ENCODE results near the gene MUC15.
"Not testable (repeated sequence)": the region's sequence is repeated elsewhere in the genome, so short reads cannot be mapped to it uniquely, and the experiment has no call there.

The MUC15 gene, protein sequence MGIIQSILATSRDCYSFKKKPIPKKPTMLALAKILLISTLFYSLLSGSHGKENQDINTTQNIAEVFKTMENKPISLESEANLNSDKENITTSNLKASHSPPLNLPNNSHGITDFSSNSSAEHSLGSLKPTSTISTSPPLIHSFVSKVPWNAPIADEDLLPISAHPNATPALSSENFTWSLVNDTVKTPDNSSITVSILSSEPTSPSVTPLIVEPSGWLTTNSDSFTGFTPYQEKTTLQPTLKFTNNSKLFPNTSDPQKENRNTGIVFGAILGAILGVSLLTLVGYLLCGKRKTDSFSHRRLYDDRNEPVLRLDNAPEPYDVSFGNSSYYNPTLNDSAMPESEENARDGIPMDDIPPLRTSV

DNA sequence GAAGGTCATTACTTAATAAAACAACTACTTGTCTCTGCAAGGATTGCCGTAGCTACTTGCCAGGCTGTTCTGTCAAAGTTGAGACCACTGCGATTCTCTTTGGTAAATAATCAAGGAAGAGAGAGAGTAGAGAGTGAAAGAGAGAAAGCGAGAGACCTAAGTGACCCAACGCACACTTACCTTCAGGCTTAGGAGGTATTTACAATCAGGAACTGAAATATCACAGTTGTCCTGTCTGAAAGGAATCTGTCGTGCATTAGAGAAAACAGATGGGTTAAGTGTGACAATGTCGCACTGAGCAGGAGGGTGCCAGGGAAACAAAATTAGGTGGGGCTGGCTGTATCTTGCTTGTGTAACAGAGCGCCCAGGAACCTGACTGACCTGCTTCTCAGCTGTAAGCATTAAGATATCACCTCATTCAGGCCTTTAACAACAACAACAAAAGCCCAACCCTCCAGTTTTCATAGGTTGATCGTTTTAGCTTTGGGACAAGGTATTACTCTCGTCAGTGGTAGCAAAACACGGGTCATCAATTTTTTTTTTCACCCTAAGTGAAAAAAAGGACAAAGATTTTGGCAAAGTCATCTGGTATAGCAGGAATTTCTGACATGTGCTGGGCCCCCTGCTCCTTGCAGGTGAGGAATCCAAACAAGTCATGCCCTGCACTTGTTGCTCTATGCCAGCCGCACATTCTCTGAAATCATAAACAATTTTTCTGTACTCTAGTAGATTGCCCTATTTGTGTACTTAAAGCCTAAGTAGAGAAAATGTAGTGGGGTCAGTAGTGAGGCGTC, at the start of gene MUC15:
Gene MUC15 (minus strand): TSS at position 403 of the 794 bp plus-strand sequence. CDS start 5,169 bp downstream, outside the sequence.
- DNase-seq (ENCODE audit: low read depth in 1 of 2, low spot score in 1 of 2) = no peak

DNA sequence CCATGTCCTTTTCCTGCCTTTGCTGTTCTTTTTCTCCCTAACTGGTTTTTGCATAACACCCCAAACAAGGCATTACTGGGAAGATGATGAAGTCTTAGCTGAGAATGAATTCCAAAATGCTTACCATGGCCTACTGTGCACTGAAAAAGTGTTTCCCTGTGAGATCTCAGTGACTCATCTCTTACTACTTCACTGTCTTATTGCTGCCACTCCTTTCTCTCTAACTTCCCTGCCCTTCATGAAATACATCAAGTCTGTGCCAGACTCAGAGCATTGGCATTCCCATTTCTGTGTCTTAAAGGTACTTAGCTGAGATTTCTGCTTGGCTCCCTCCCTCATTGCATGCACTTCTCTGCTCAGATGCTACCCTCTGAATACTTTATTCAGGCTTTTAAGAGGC, 49.1 kb upstream of the MUC15 start:
- DNase-seq (ENCODE audit: low read depth in 1 of 2, low spot score in 1 of 2) = no peak

DNA sequence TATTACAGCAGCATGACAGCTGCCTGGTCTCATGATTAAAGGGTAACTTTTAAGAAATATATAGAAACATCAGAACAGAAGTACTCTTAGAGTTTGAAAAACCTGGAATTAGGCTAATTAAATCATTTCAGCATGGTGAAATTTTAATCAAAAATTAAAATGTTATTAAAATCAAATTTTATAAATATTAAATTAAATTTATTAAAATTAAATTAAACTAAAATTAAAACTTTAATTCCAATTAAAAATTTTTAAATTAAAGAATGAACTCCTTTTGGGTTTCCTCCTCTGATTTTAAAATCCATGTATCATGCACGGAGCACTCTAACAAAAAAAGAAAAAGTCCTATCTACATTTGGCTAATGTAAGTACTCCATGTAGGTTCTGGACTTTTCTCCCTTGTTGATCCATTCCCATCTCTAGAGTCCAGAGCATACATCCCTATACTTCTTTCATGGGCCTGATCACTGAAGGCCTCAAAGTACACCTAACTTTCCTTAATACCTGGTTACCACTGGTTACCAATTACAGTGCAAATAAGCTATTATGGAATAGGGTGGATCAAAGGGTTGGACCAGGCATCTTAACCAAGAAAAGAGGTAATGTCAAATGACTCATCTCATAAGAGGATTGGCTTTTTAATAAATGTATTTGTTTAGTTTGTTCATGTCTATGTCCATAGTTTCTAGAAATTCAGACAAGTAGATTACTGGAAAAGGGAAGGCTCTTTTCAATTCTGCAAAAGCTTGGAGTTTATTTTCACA, 48.4 kb upstream of the MUC15 start:
- DNase-seq (ENCODE audit: low read depth in 1 of 2, low spot score in 1 of 2) = no peak

DNA sequence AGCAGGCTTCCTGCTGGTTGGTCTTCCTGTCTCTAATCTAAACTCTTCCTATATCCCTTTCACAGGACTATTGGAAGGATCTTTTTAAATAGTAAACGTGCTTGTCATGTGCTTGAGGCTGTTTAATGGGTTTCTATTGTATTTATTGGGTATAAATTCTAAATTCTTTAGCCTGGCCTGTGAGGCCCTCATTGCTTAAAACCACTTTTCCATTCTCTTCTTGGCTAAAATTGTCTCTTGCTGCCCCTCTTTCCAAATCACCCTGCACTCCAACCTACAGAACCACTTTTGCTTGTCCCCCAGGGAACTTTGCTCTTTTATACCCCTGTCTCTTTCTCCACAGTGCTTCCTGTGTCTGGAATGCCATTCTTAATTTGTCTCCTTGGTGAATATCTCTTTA, 46.4 kb upstream of the MUC15 start:
- no peak for DNase-seq (ENCODE audit: low read depth in 1 of 2, low spot score in 1 of 2)

DNA sequence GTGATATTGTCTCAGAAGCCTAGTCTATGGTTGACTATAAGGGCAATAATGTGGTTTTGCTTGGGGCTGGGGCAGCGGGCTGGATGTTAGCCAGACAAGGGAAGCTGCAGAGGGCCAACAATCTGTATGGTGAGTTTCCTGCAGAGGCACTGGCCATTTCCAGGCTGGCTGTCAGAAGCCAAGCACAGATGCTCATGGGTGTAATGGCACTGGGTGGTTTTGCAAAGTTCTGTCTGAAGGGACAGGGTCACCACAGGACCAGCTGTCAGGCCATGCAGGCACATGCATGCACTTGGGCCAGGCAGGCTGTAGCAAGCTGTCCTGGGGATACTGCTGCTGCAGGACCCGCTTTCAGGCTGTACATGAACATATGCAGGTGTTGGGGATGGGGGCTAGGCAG, 41.7 kb upstream of the MUC15 start:
- DNase-seq (ENCODE audit: low read depth in 1 of 2, low spot score in 1 of 2) = no peak

DNA sequence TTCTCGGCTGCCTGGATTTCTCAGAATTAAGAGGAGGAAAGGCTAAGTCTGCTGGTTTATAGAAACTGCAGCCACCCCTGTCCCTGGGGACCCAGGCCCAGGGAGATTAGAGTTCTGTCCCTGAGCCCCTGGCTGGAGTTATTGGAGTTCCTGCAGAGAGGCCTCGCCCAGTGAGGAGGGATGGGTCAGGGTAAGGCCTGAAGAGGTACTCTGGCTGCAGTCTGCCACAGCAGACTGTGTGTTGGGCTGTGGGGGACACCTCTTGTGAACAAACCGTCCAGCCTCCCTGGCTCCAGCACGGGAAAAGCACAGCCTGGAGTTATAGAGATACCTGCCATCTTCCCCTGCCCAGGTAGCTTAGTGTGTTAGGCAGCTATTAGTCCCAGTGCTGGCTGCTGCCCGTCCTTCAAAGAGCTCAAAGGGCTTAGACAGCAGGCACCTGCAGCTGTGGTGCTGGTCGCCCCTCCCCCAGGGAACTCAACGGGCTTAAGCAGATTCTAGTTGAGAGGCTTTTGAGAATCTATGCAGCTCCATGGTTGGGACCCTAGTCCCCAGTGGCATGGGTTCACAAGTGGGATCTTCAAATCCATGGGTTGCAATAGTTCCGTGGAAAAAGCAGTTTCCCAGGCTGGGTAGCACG, 36.6 kb upstream of the MUC15 start:
- no peak for DNase-seq (ENCODE audit: low read depth in 1 of 2, low spot score in 1 of 2)

DNA sequence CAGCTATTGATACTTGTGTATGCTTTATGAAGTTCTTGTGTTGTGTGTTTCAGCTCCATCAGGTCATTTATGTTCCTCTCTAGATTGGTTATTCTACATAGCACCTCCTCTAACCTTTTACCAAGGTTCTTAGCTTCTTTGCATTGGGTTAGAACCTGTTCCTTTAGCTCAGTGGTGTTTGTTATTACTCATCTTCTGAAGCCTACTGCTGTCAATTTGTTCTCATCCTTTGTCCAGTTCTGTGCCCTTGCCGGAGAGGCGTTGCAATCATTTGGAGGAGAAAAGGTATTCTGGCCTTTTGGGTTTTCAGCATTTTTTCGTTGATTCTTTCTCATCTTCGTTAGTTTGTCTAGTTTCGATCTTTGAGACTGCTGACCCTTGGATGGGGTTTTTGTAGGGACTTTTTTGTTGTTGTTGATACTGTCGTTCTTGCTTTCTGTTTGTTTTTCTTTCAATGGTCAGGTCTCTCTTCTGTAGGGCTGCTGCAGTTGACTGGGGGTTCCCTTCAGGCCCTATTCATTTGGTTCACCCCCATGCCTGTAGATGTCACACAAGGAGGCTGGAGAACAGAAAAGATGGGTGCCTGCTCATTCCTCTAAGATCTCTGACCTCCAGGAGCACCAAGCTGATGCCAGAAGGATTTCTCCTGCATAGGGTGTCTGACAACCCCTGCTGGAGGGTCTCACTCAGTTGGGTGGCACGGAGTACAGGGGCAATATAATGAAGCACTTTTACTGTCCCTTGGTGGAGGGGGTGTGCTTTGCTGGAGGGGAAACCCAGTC, 35.9 kb upstream of the MUC15 start:
- DNase-seq (ENCODE audit: low read depth in 1 of 2, low spot score in 1 of 2) = no peak

DNA sequence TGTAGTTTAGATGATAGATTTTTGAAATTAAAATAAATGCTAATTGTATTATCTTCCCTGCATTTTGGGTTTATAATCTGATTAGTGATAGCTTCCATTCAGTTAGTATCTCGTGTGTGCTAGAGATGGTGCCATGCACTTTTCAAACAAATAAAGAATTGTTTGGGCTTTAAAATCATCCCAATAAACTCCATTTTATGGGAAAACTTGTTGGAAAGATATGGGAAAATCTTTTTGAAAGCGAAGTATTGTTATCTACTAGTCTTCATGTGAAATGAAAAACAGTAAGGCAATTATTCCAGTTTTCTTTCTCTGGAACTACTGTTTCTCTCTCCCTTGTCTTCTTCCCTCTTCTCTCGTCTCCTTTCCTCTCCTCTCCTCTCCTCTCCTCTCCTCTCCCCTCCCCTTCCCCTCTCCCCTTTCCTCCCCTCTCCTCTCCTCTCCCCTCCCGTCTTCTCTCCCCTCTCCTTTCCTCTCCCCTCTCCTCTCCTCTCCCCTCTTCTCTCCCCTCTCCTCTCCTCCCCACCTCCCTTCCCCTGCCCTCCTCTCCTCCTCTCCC, 27.9 kb upstream of the MUC15 start:
- no peak for DNase-seq (ENCODE audit: low read depth in 1 of 2, low spot score in 1 of 2)

DNA sequence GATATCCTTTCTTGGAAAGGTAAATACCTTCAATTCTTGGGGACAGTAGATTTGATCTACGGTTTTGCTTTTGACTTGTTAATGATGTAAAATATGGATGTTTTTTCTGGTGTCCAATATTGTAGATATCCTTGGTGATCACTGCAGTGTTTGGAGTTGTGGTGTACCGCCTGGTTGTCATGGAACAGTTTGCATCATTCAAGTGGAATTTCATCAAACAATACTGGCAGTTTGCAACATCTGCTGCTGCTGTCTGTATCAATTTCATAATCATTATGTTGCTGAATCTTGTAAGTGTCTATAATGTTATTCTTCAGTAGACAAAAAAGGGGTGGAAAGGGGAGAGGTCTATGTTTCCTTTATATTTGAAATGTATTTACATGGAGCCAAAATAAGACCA, 27.4 kb upstream of the MUC15 start:
- no peak for DNase-seq (ENCODE audit: low read depth in 1 of 2, low spot score in 1 of 2)

DNA sequence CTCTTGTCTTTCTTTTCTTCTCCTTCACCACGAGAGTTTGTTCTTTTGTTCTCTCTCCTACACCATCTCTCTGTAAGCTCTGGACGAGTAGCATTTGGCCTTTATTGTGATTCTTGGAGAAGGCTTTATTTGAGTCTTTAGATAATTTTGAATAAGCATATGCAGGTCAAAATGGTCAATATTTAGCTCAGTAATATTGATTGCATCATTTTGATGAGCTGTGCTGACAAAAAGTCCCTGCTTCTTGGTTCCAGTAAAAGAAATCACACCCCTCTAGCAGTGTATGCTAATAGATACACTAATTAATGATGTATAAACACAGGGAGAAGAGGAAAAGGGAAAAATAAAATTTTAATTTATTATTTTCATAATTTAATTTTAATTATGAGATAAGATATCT, 25.8 kb upstream of the MUC15 start:
- DNase-seq (ENCODE audit: low read depth in 1 of 2, low spot score in 1 of 2) = no peak

DNA sequence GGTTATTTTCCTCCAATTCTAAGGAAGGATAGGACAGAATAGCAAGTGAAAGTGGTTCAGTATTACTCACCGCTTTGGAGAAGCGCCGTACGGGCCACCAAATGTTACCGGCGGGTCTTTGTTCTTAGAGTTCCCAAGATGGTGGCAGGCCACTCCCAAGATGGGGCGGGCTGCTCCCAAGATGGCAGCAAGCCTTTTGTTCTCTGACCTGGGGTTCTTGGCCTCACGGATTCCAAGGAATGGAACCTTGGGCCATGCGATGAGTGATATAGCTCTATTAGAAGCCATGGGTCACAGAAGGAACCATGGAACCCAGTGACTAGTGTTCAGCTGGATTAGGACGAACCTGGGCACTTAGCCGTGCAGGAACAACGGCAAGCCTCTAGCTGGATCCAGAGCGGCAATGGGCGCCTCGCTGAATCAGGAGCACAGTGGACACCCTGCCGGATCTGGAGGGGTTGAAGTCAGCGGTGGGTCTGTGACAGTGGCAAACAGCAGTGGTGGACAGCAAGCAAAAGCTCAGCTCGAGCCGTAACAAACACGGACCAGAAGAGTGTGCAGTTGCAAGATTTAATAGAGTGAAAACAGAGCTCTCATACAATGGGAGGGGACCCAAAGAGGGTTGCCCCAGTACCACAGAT, 25.1 kb upstream of the MUC15 start:
- DNase-seq (ENCODE audit: low read depth in 1 of 2, low spot score in 1 of 2) = not testable (repeated sequence)

DNA sequence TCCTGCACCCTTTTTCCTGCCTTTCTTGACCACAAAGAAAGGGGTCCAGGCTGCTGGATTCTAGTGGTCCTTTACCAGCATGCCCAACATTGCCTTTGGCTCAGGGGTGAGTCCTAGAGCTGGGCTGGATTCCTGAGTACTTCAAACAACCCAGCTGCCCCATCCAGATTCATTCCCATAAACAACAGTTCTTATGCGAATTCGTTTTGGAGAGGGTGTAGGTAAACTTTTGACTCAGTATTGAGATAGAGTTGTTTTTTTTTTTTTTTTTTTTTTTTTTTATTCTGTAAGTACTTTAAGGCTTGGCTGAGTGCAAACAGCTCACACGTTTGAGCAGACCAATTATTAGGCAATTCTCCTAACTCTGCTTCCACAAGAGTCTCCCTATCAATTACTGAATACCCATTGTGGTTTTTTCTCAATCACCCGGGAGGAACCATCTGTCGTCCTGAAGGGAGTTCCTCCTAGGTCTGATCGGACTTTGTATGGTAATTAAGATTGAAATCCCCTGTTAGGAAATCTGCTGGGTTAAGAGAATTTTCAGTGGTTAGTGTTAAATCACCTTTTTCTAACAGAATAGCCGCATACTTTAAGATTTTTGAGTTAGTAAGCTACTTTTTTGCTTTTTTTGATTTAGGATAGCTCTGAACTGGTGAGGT, 23.3 kb upstream of the MUC15 start:
- DNase-seq (ENCODE audit: low read depth in 1 of 2, low spot score in 1 of 2) = not testable (repeated sequence)

DNA sequence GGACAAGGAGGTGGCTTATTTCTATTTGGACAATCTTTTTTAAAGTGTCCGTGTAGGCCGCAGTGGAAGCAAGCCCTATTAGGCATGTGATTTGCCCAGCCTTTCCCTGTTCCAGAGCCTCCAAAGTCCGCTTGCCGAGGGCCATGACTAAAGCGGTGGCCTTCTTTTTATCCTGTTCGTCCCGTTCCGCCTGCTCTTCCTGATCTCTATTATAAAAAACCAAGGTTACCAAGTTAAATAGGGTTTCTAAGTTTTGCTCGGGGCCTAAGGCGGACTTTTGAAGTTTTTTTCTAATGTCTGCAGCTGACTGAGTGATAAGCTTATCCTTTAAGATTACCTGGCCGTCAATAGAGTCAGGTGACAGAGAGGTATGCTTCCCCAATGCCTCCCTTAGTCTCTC, 21.6 kb upstream of the MUC15 start:
- DNase-seq (ENCODE audit: low read depth in 1 of 2, low spot score in 1 of 2) = no peak

DNA sequence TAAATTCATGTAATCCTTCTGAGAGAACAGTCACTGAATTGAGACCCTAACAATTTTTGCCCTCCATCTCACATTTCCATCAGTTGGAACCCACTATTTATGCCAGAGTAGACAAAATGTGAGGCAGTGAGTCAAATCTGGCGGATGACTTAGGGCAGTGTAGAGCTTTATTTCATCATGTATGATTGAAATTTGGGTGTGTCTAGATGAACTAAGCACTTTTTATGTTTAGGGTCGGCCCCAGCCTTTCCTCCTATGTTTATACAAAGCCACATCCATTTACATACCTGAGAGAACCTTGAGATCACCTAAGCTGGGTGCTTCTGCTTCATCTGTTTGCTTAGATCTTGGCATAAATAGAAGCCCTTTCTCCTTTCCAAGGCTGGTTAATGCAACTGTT, 15.0 kb upstream of the MUC15 start:
- DNase-seq (ENCODE audit: low read depth in 1 of 2, low spot score in 1 of 2) = no peak

DNA sequence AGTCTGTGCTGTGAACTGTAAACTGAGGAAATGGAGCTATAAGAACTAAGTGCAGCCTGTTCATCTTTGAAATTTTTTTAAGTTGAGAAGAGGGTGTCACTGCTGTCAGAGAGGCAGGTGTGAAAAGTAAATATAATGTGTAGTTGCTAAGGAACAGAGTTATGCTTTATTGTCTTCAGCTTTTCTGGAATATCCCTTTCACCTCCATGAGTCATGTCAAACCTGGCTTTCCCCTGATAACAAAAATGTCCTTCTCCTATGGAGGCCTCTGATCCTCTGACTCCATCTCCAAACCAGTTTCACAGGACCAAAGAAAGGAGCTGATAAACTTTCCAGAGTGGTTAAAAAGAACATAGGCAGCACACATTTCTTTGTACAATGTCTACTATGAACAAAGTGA, 12.8 kb upstream of the MUC15 start:
- no peak for DNase-seq (ENCODE audit: low read depth in 1 of 2, low spot score in 1 of 2)

DNA sequence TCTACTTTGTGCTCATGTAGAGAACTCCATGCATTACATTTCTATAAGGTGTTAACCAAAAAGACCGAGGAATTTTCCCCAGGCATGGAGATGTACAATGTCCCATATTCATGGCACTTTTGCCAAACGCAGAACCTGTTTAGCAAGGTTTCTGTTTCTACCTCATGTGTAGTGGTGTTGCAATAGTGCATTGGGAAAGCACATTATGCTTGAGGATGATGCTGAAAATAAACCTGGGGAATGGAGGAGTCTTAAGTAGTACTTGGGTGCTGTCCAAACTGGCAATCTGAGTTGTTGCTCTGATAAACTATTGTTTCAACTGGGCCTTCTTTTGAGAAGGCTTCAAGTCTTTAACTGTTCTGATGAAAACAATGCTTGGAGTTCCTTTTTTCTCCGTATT, 11.5 kb upstream of the MUC15 start:
- DNase-seq (ENCODE audit: low read depth in 1 of 2, low spot score in 1 of 2) = no peak

DNA sequence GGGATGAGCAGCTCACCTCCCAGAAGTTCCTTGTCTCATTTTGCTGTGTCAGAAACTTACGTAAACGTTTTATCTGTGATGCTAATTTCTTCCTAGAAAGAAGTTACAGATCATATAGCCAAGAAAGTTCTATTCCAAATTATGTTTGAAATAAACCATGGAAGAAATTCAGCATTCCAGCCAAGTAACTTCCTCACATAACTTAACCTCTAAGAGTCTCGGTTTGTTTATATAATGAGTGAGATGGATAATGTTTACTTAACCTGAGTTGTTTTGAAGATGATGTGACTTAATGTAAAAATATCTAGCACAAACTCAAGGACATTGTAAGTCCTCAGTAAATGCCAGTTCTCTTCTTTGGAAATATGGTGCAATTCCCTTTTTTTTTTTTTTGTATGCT, 8.9 kb upstream of the MUC15 start:
- DNase-seq (ENCODE audit: low read depth in 1 of 2, low spot score in 1 of 2) = no peak

DNA sequence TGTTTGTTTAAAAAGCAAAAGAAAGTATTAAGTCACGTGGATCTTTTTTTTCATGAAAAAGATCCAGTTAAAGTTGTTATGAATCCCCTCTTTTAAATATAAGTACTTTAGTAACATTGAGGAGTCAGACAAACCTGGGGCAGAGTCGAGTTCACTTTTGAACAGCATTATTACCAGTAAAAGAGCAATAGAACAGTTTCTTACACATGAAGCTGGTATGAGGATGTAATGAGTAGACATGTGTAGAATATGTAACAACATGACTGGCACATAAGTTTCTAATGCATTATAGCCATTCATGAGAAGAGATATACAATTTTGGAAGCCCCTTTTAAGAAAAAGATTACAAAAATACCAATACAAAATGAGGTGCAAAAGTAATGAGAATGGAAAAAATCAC, 7.6 kb upstream of the MUC15 start:
- no peak for DNase-seq (ENCODE audit: low read depth in 1 of 2, low spot score in 1 of 2)

DNA sequence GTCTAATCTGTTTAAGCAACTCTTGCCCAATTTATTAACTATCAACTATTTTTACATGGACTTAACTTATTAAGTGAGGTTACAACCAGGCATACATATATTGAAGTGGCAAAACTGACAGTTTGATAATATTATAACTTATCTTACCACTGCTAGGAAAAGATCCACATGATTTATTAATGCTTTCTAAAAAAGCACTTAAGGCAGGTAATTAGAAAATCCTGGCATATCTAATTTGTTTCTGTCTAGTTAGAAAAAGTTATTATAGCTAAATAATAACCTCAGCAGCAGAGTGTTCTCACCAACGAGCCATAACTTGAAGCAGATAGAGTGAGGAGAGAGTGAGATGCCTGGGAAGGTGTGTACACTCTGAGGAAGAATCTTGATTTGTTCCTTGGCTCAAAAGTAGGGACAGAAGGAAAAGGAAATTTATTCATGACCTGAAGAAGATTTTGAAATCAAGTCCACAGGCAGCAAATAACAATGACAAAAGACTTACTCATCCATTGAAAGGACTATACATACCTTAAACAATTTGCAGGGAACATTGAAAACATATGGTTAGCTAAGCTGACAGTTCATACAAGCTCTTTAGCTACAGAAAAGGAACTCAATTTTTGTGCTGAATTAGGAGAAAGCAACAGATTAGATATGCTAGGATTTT, 7.1 kb upstream of the MUC15 start:
- no peak for DNase-seq (ENCODE audit: low read depth in 1 of 2, low spot score in 1 of 2)

Measured in activated T-helper 1 cell treated with anti-CD3 and anti-CD28 coated beads, Interleukin-2, amount 50 U/mL, for 16 hours (primary cell).